ENCODE data around the gene ECI1. TPM values are rescaled to one million over a fixed set of nuclear protein-coding genes. Genes with fewer than 3 reads are reported as not detected.

Gene ECI1
- total RNA-seq, 1 experiment from 2014 or later: 95.4 TPM

GRCh38 chr16:2244301-2244700 is 7.1 kb downstream of the ECI1 start:
- no peaks in the 10 kb centered on the region for H3K27me3 Mint-ChIP-seq (ENCODE audit: low read depth)

More at GRCh38 chr16:2244301-2244700, 7.1 kb downstream of the ECI1 start:
- DNase-seq: peak; percentile 60
- H3K4me3 Mint-ChIP-seq: no peak overlapping the region
- Histone ChIP-seq H4K20me1 (ENCODE audit: control insufficient read depth, insufficient read depth, insufficient read length) (no peaks in the 10 kb centered on the region), H2BK15ac (ENCODE audit: low read depth, low read length) (no peak overlapping the region), H2BK20ac (ENCODE audit: low read depth, low read length, poor library complexity, severe bottlenecking) (no peak overlapping the region), H3K27me3 (ENCODE audit: insufficient read depth, low read length) (no peaks in the 10 kb centered on the region), H3K27ac (ENCODE audit: insufficient read length, low read depth, low read length) (no peak overlapping the region), H3K18ac (ENCODE audit: insufficient read length, low read depth, low read length) (no peak overlapping the region), H2AFZ (ENCODE audit: low read length) (no peak overlapping the region), H2BK12ac (ENCODE audit: insufficient read length, low read depth, low read length) (no peak overlapping the region), H3K56ac (ENCODE audit: insufficient read length, low read depth, low read length) (no peak overlapping the region), H3T11ph (ENCODE audit: low read length) (no peak overlapping the region), H3K79me2 (ENCODE audit: insufficient read depth, low read length) (no peaks in the 10 kb centered on the region), H4K5ac (ENCODE audit: insufficient read length, low read depth, low read length) (no peak overlapping the region), H3K23ac (ENCODE audit: insufficient read length, low read depth, low read length) (no peak overlapping the region), H3K4ac (ENCODE audit: low read depth, low read length) (no peak overlapping the region), H2AK5ac (ENCODE audit: insufficient read length, low read length) (no peak overlapping the region), H3K79me1 (ENCODE audit: insufficient read depth, low read depth, low read length, poor library complexity, severe bottlenecking) (no peaks in the 10 kb centered on the region), H4K91ac (ENCODE audit: insufficient read length, low read depth, low read length) (no peak overlapping the region), H3K9me3 (ENCODE audit: control insufficient read depth, low read depth, low read length) (no peaks in the 10 kb centered on the region), H2BK120ac (ENCODE audit: low read depth, low read length, poor library complexity, severe bottlenecking) (no peak overlapping the region), H3K23me2 (ENCODE audit: insufficient read length, low read depth, low read length, poor library complexity, severe bottlenecking) (no peaks in the 10 kb centered on the region), H3K14ac (ENCODE audit: insufficient read depth, low read length) (no peak overlapping the region), H3K4me2 (ENCODE audit: insufficient read depth, insufficient read length, low read length) (no peak overlapping the region), H3K9ac (ENCODE audit: extremely low read depth, insufficient read length, low read length) (no peak overlapping the region), H3K4me1 (ENCODE audit: insufficient read depth, low read length) (no peaks in the 10 kb centered on the region), H4K8ac (replicated peaks; ENCODE audit: insufficient read length, low read depth, low read length) (no peak overlapping the region), H2BK5ac (ENCODE audit: insufficient read length, low read length) (no peak overlapping the region)
- H3K4me1 Mint-ChIP-seq: no peaks in the 10 kb centered on the region
- peaks cover 18 to 74% (median 52%) of the 10 kb centered on the region in 3 experiments; a peak in 6 of 7 replicates for H3K36me3 Mint-ChIP-seq (ENCODE audit: insufficient read depth in 1 of 3, low read depth in 3 of 3)
- no peaks in the 10 kb centered on the region; a peak in 1 of 5 replicates for H3K9me3 Mint-ChIP-seq
- no CpG with 5 or more reads among the region's 17 CpGs for WGBS (ENCODE audit: extremely low coverage, insufficient read length, low lambda C conversion rate)
- no peak overlapping the region for H3K27ac Mint-ChIP-seq
- peak; percentile 50; the same call in 2 of the 3 replicates for TF ChIP-seq CTCF (conservative IDR thresholded peaks at IDR 0.05)
